ENCODE data around the gene BNC2.

GRCh38 chr9:16595227-16595626 is 275.2 kb downstream of the BNC2 start:
- TF ChIP-seq CTCF (conservative IDR thresholded peaks at IDR 0.05; ENCODE audit: low read length) (no peak), EZH2phosphoT487 (IDR thresholded peaks at IDR 0.05; ENCODE audit: borderline replicate concordance) (no peak)

Measured in Loucy (cell line).